OCI-LY3 (cell line): ENCODE results near the gene PRDM11.

Source experiments
- H2AFZ ChIP-seq: fragments of 200-600, 300-600 bp; shearing (Covaris generic); 2 replicates; pipeline ENCODE4 v1.6.0; 2014; ENCODE audit warnings: antibody characterized with exemption, low read depth, low read length
- H3K27ac ChIP-seq: fragments of 200-600, 300-600 bp; sonication (generic); 2 replicates; pipeline ENCODE4 v1.5.1; 2014; ENCODE audit warnings: mild to moderate bottlenecking, low read length, moderate library complexity, mixed read lengths
- H3K27me3 ChIP-seq: fragments of 200-600, 300-600 bp; sonication (generic); 2 replicates; pipeline ENCODE4 v1.6.1; 2014; ENCODE audit warnings: low read depth, low read length, mixed read lengths
- H3K36me3 ChIP-seq: fragments of 200-600, 300-600 bp; sonication (generic); replicated peaks from 2 replicates; pipeline ENCODE3; 2014; ENCODE audit warnings: low read depth, low read length, mixed read lengths
- H3K4me1 ChIP-seq: fragments of 300-600, 200-600 bp; sonication (generic); 2 replicates; pipeline ENCODE4 v1.6.1; 2014; ENCODE audit warnings: low read length, mixed read lengths
- H3K4me2 ChIP-seq: fragments of 200-600, 300-600 bp; sonication (generic); 2 replicates; pipeline ENCODE4 v1.6.1; 2014; ENCODE audit warnings: low read length, mixed read lengths
- H3K4me3 ChIP-seq: fragments of 300-600, 200-600 bp; sonication (generic); 2 replicates; pipeline ENCODE4 v1.5.1; 2014; ENCODE audit warnings: antibody characterized with exemption, mild to moderate bottlenecking, low read length, moderate library complexity
- H3K79me2 ChIP-seq: fragments of 300-600, 200-600 bp; shearing (Covaris generic); 2 replicates; pipeline ENCODE4 v1.6.1; 2014; ENCODE audit warnings: mild to moderate bottlenecking, low read length, mixed read lengths
- H3K9ac ChIP-seq: fragments of 300-600, 200-600 bp; shearing (Covaris generic); 2 replicates; pipeline ENCODE4 v1.6.0; 2014; ENCODE audit warnings: mild to moderate bottlenecking, low read length, moderate library complexity
- H3K9me3 ChIP-seq: fragments of 200-600, 300-600 bp; shearing (Covaris generic); 2 replicates; pipeline ENCODE4 v1.6.1; 2014; ENCODE audit warnings: low read length, mixed read lengths; ENCODE audit not compliant: insufficient read depth
- H4K20me1 ChIP-seq: fragments of 200-600, 300-600 bp; sonication (generic); 2 replicates; pipeline ENCODE4 v1.6.1; 2016; ENCODE audit warnings: low read length, mixed read lengths; ENCODE audit not compliant: insufficient read depth
- CTCF ChIP-seq: fragments of 200-600, 300-600 bp; sonication (generic); IDR thresholded peaks from 2 replicates; pipeline ENCODE4 v1.5.1; 2014; ENCODE audit warnings: antibody characterized with exemption, low read length, low read depth
- EZH2phosphoT487 ChIP-seq: fragments of 200-600 bp; shearing (Covaris generic); IDR thresholded peaks from 2 replicates; pipeline ENCODE4 v1.6.1; 2018; ENCODE audit warnings: antibody characterized with exemption, mixed run types, low read depth

Gene PRDM11

GRCh38 chr11:45143494-45143893 lies 2.9 kb upstream of the PRDM11 start:
- Histone ChIP-seq H3K27ac (no peak overlapping the region), H3K4me2 (no peak overlapping the region), H3K9me3 (no peaks in the 10 kb centered on the region), H3K4me1 (peaks cover 11% of the 10 kb centered on the region), H3K36me3 (no peaks in the 10 kb centered on the region), H3K27me3 (peaks cover 44% of the 10 kb centered on the region), H2AFZ (no peak overlapping the region), H3K79me2 (peaks cover 7% of the 10 kb centered on the region), H4K20me1 (no peaks in the 10 kb centered on the region), H3K9ac (no peak overlapping the region), H3K4me3 (no peak overlapping the region)
- TF ChIP-seq EZH2phosphoT487 (no peak), CTCF (no peak)

DNA sequence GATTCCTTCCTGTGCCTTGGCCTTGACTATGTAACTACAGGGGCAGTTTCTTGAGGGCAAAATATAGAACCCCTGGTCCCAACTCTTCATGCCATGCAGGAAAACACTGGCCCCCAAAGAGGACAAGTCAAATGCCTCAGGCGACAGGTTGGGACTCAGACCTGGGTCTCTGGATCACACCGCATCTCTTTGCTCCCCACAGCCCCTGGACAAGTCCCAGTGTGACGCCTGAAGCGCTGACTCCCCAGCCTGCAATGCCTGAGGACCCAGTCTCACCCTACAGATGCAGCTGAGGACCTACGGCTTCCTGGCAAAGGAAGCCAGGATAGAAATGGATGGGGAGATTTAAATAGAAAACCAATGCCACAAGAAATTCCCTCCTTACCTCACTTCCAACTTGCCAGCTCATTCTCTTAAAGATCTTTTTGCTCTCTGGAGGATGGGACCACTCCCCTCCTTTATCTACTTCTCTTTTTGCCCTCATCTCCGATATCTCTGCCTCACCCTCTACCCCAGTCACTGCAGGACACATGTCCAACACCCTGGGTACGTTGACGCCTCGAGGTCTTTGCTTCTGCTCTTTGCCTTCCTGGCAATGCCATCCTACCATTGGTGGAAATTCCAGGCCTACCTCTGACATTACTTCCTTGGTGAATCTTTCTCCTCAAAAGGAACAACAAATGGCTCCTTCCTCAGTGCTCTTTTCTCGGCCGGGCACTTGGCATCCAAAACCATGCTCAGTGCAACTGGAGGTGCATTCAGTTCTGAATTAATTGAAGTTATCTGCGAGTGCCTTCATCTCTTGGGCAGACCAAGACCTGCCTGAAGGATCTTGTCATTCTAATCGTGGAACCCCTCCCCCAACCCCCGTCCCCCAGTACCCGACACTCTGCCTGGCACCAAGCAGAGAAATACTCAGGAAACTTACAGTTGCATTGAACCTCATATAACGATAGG lies 2.0 kb upstream of the PRDM11 start:
- Histone ChIP-seq H3K4me2 (no peak overlapping the region), H4K20me1 (no peaks in the 10 kb centered on the region), H3K9me3 (no peaks in the 10 kb centered on the region), H3K27me3 (peaks cover 44% of the 10 kb centered on the region), H3K4me3 (no peak overlapping the region), H3K79me2 (peaks cover 7% of the 10 kb centered on the region), H3K27ac (no peak overlapping the region), H3K4me1 (peaks cover 11% of the 10 kb centered on the region), H3K9ac (no peak overlapping the region), H3K36me3 (no peaks in the 10 kb centered on the region), H2AFZ (no peak overlapping the region)
- TF ChIP-seq CTCF, result no peak
- TF ChIP-seq EZH2phosphoT487, result no peak

DNA sequence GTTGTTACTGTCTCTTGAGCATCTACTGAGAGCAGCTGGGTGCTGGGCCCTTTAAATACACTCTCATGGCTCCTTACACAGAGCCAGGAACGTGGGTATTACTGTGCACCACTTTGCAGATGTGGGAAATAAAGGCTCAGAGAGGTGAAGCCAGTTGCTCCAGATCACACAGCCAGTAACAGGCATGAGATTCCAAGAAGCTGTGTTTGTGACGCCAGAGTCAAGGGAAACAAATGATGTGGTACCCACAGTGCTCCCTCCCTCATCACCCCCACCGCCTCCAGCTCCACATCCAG lies 1.4 kb upstream of the PRDM11 start:
- H3K27me3 ChIP-seq, result peaks cover 38% of the 10 kb centered on the region
- no peak overlapping the region for H2AFZ ChIP-seq
- H4K20me1 ChIP-seq, result no peaks in the 10 kb centered on the region
- peaks cover 7% of the 10 kb centered on the region for H3K79me2 ChIP-seq
- H3K4me1 ChIP-seq, result peaks cover 11% of the 10 kb centered on the region
- no peak overlapping the region for H3K27ac ChIP-seq
- TF ChIP-seq EZH2phosphoT487 (no peak), CTCF (no peak)
- no peaks in the 10 kb centered on the region for H3K36me3 ChIP-seq
- H3K9ac ChIP-seq, result no peak overlapping the region
- no peak overlapping the region for H3K4me2 ChIP-seq
- no peak overlapping the region for H3K4me3 ChIP-seq
- H3K9me3 ChIP-seq, result no peaks in the 10 kb centered on the region

- peaks cover 7% of the 10 kb centered on the region for H3K79me2 ChIP-seq
- H2AFZ ChIP-seq, result no peak overlapping the region
- TF ChIP-seq CTCF (no peak), EZH2phosphoT487 (no peak)
- peak overlapping the region; percentile 99 for H3K4me2 ChIP-seq
- no peak overlapping the region for H3K27ac ChIP-seq
- H3K4me1 ChIP-seq, result peaks cover 11% of the 10 kb centered on the region
- H4K20me1 ChIP-seq, result no peaks in the 10 kb centered on the region
- H3K9ac ChIP-seq, result peak overlapping the region; percentile 95; the same call in 1 of the 2 replicates
- peak overlapping the region; percentile 85 for H3K4me3 ChIP-seq
- H3K9me3 ChIP-seq, result no peaks in the 10 kb centered on the region
- H3K27me3 ChIP-seq, result peaks cover 33% of the 10 kb centered on the region
- H3K36me3 ChIP-seq, result no peaks in the 10 kb centered on the region
Measured at GRCh38 chr11:45145379-45146071, 914 bp upstream of the PRDM11 start.
